Sigmoid colon (tissue), 7 donors: ENCODE data around the gene ORC6. TPM values are rescaled to one million over a fixed set of nuclear protein-coding genes. Genes with fewer than 3 reads are reported as not detected.
A peak's percentile ranks its signal among the peaks of the same experiment; 100 is the strongest.

Experiments
- DNase-seq: peaks from one replicate; pipeline ENCODE4 v3.0.0-alpha.2; 2019
- H3K27ac ChIP-seq, 4 donors: fragments of 200-600 bp; sonication (generic); one replicate each; pipeline ENCODE4 v1.5.1; 2016 to 2019; ENCODE audit warnings: mild to moderate bottlenecking in 1 of 4
- H3K27me3 ChIP-seq, 3 donors: fragments of 200-600 bp; sonication (generic); one replicate each; pipeline ENCODE4 v1.5.1; 2019; ENCODE audit warnings: mild to moderate bottlenecking in 1 of 3
- H3K36me3 ChIP-seq, 4 donors: fragments of 200-600 bp; sonication (generic); one replicate each; pipeline ENCODE4 v1.5.1; 2016 to 2019
- H3K4me1 ChIP-seq, 4 donors: fragments of 200-600 bp; sonication (generic); one replicate each; pipeline ENCODE4 v1.5.1; 2017 to 2019
- H3K4me3 ChIP-seq, 4 donors: fragments of 200-600 bp; sonication (generic); one replicate each; pipeline ENCODE4 v1.5.1; 2017 to 2019; ENCODE audit warnings: mild to moderate bottlenecking in 2 of 4, moderate library complexity in 1 of 4
- H3K9me3 ChIP-seq, 4 donors: fragments of 200-600 bp in 3 of 4; sonication (generic) in 3 of 4; one replicate each; pipeline versions ENCODE4 v1.5.1 to v1.6.1; 2013 to 2019
- EP300 ChIP-seq, 4 donors: sonication (generic); formaldehyde crosslinking; IDR thresholded peaks; one replicate each; pipeline ENCODE4 v1.6.1; 2017; ENCODE audit warnings: antibody characterized with exemption in 4 of 4
- POLR2A ChIP-seq, 2 donors: fragments of 450-650 bp; IDR thresholded peaks; one replicate each; pipeline ENCODE4 v1.6.1; 2016; ENCODE audit warnings: antibody characterized with exemption in 2 of 2, mild to moderate bottlenecking in 2 of 2, moderate library complexity in 2 of 2
- POLR2AphosphoS5 ChIP-seq, 4 donors: sonication (generic); formaldehyde crosslinking; IDR thresholded peaks; one replicate each; pipeline ENCODE4 v1.6.1; 2017; ENCODE audit warnings: antibody characterized with exemption in 4 of 4
- WGBS, 2 donors: extraction: QIAGEN DNeasy Blood & Tissue Kit; methylation state at CpG; one replicate each; pipeline ENCODE4 v1.1.7; 2013; 5-methylcytosine and 5-hydroxymethylcytosine counted together
- intact Hi-C: fragments of 100-400 bp; cut with DNase I; formaldehyde crosslinking; loops from one replicate; pipeline ENCODE4 v1.15.1; 2023
- polyA plus RNA-seq, 3 donors: library from polyadenylated mRNA; stranded (reverse); fragments of 200-250 nt; gene quantifications; one replicate each; pipeline ENCODE4 v1.2.3, GENCODE V29; 2013
- total RNA-seq, 4 donors: library from RNA; depleted of rRNA; stranded (reverse); fragments of >200 nt; gene quantifications; one replicate each; pipeline ENCODE4 v1.1.0, GENCODE V29; 2016
- TF ChIP-seq, protein P1 (sequence below), 4 experiments: fragments of 450-650 bp in 3 of 4; fragments of 200-600 bp in 1 of 4; IDR thresholded peaks; one replicate each; pipeline ENCODE4 v1.5.1; 2016 to 2019; ENCODE audit warnings: antibody characterized with exemption in 4 of 4, mild to moderate bottlenecking in 3 of 4, moderate library complexity in 2 of 4
- donor health status: healthy with polysubstance abuse.
- donor health status: Bipolar disorder and iron deficiency.
- donor health status: healthy.

The ORC6 gene
- total and polyA plus RNA-seq, 7 donors: 0.33 to 9.2 (median 2.4) TPM

DNA sequence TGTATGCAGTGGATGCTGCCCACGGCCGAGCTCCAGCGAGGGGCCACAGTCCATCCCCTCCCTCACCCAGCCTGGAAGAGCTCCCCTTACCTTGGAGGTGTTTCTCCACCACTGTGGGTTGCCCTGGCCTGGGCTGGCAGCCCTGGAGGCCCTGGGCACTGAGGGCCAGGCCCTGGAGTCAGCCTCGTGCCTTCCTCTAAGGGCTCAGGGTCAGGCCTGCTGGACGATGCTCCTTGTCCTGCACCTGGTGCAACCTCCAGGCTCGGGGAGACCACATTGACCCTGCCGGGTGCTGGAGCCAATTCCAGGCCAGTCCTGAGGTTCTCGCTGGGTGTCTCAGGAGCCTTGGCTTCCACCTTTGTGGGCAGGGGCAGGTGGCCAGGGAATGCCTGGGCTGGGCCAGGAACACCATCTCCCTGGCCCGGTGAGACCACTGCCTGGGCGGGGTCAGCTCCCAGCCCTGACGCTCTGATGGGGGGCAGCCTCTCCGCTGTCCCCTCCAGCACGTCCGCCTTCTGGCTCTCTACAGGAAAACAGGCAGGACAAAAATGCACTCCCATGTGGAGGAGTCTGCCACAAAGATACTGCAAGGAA is 48.3 kb downstream of the ORC6 start:
- Histone ChIP-seq H3K9me3 (no peaks in the 10 kb centered on the region), H3K4me1 (no peaks in the 10 kb centered on the region), H3K36me3 (no peaks in the 10 kb centered on the region), H3K27me3 (no peaks in the 10 kb centered on the region), H3K4me3 (no peak overlapping the region), H3K27ac (no peak overlapping the region)
- WGBS, 2 donors: 82 to 86% methylated on average over 14 of the region's 14 CpGs
- DNase-seq: peak; percentile 27
- intact Hi-C loops: no loop called here
- TF ChIP-seq, protein P1, sequence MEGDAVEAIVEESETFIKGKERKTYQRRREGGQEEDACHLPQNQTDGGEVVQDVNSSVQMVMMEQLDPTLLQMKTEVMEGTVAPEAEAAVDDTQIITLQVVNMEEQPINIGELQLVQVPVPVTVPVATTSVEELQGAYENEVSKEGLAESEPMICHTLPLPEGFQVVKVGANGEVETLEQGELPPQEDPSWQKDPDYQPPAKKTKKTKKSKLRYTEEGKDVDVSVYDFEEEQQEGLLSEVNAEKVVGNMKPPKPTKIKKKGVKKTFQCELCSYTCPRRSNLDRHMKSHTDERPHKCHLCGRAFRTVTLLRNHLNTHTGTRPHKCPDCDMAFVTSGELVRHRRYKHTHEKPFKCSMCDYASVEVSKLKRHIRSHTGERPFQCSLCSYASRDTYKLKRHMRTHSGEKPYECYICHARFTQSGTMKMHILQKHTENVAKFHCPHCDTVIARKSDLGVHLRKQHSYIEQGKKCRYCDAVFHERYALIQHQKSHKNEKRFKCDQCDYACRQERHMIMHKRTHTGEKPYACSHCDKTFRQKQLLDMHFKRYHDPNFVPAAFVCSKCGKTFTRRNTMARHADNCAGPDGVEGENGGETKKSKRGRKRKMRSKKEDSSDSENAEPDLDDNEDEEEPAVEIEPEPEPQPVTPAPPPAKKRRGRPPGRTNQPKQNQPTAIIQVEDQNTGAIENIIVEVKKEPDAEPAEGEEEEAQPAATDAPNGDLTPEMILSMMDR (IDR thresholded peaks at IDR 0.05): no peak
- no peak for TF ChIP-seq EP300 (IDR thresholded peaks at IDR 0.05)
- TF ChIP-seq POLR2AphosphoS5 (IDR thresholded peaks at IDR 0.05): no peak
- TF ChIP-seq POLR2A (IDR thresholded peaks at IDR 0.05): no peak

DNA sequence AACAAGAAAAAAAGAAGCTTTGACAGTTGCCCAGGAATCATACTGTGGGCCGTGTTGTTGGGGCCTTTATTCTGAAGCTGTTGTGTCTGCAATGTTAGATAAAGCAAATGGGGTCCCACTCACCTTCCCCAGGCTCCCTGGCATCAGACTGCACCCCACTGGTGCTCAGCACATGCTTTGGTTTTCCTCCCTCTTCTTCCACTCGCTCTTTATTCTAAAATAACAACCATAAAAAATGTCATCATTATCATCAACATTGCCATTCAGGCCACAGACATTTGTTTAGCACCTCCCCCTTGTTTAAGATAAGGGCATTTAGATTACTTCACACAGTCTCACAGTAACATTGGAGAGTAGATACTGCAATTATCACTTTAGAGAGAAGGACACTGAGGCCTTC is 50.5 kb downstream of the ORC6 start:
- no peak overlapping the region for H3K27ac ChIP-seq
- H3K36me3 ChIP-seq: no peaks in the 10 kb centered on the region
- no peaks in the 10 kb centered on the region for H3K4me1 ChIP-seq
- H3K9me3 ChIP-seq: no peaks in the 10 kb centered on the region
- TF ChIP-seq, protein P1 (IDR thresholded peaks at IDR 0.05): no peak
- TF ChIP-seq POLR2A (IDR thresholded peaks at IDR 0.05) (no peak), EP300 (IDR thresholded peaks at IDR 0.05) (no peak), POLR2AphosphoS5 (IDR thresholded peaks at IDR 0.05) (no peak)
- DNase-seq: peak; percentile 4
- no peaks in the 10 kb centered on the region for H3K27me3 ChIP-seq
- H3K4me3 ChIP-seq: no peak overlapping the region
- 51 to 57% methylated on average over 2 of the region's 2 CpGs for WGBS, 2 donors
- intact Hi-C loops: no loop called here

DNA sequence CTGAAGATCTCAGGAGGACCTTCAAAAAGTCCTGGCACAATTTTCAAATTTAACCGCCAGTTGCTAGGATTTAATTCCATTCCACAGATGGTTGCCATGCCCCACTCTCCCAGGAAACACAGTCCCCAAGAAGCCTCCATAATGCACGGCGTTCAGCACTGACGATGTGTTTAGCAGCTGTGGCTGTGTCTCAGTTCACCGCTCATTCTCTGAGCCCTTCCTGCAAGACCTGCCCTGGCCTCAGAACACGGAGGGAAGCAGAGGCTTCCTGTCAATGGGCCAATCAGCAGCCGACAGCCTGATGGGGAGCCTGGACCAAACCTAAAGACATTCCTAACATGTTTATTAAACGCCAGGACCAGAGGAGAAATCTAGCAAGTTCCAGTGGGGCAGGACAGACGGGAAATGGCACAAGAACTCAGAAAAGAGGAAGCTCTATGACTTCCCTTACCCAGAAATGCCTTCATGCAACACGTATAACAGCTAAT is 53.8 kb downstream of the ORC6 start:
- TF ChIP-seq EP300 (IDR thresholded peaks at IDR 0.05) (no peak), POLR2AphosphoS5 (IDR thresholded peaks at IDR 0.05) (no peak), POLR2A (IDR thresholded peaks at IDR 0.05) (no peak)
- TF ChIP-seq, protein P1 (IDR thresholded peaks at IDR 0.05): no peak
- peak overlapping the region in 1 of 4 donors; percentile 2 for H3K27ac ChIP-seq
- peaks cover 0 to under 1% (median 0%) of the 10 kb centered on the region in 4 donors for H3K4me1 ChIP-seq
- H3K9me3 ChIP-seq: no peaks in the 10 kb centered on the region
- WGBS, 2 donors: 31 to 53% methylated on average over 10 of the region's 10 CpGs
- peak; percentile 50 for DNase-seq
- intact Hi-C loops: no loop called here
- no peaks in the 10 kb centered on the region for H3K36me3 ChIP-seq
- H3K27me3 ChIP-seq: no peaks in the 10 kb centered on the region
- H3K4me3 ChIP-seq: no peak overlapping the region

DNA sequence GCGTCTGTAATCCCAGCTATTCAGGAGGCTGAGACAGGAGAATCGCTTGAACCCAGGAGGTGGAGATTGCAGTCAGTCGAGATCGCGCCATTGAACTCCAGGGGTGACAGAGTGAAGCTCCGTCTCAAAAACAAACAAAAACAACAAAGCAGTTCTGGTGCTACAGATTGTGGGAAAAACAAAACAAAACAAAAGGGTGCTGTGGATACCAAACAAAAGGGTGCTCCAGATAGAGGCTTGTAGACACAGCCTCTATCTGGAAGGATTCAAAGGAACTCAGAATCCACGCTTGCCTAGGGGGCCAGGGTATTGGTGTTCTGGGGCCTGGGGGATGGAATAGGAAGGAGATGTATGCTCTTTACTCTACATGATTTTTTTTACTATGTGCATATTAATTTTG is 56.2 kb downstream of the ORC6 start:
- Histone ChIP-seq H3K4me3 (no peak overlapping the region), H3K27me3 (no peaks in the 10 kb centered on the region), H3K9me3 (no peaks in the 10 kb centered on the region), H3K36me3 (no peaks in the 10 kb centered on the region), H3K4me1 (peaks cover 0 to 5% (median 0%) of the 10 kb centered on the region in 4 donors), H3K27ac (no peak overlapping the region)
- TF ChIP-seq POLR2A (IDR thresholded peaks at IDR 0.05) (no peak), POLR2AphosphoS5 (IDR thresholded peaks at IDR 0.05) (no peak), EP300 (IDR thresholded peaks at IDR 0.05) (no peak)
- TF ChIP-seq, protein P1 (IDR thresholded peaks at IDR 0.05): no peak
- 85 to 86% methylated on average over 7 of the region's 7 CpGs for WGBS, 2 donors
- intact Hi-C loops: no loop called here
- DNase-seq: peak; percentile 32
